GM12878 (cell line): ENCODE measurements around the gene ATP6V1F. TPM values are rescaled to one million over a fixed set of nuclear protein-coding genes. Genes with fewer than 3 reads are reported as not detected.

ENCODE experiments used
- ESRRA ChIP-seq: IDR thresholded peaks from 2 replicates; pipeline ENCODE4 v1.6.1; 2012; ENCODE audit warnings: mild to moderate bottlenecking, low read length, improper control_type of control experiment
- KLF5 ChIP-seq: fragments of 450-650 bp; IDR thresholded peaks from 2 replicates; pipeline ENCODE4 v1.6.1; 2014; ENCODE audit warnings: mild to moderate bottlenecking; ENCODE audit not compliant: partially characterized antibody
- ZNF687 ChIP-seq: fragments of 450-650 bp; IDR thresholded peaks from 2 replicates; pipeline ENCODE4 v1.6.1; 2017; ENCODE audit warnings: mild to moderate bottlenecking, moderate library complexity
- polyA plus RNA-seq, 11 experiments: library from polyadenylated mRNA; depleted of rRNA in 4 of 11; unstranded in 6 of 11; stranded (reverse) in 5 of 11; fragments of >200 nt; fragmentation: Nextera tagmentation in 4 of 11; fragmentation: Illumina TruSeq in 1 of 11; extraction: Ambion mirVana in 4 of 11; extraction: Trizol in 1 of 11; gene quantifications; 1 replicate in 1 of 11; 2 replicates in 10 of 11; pipeline versions ENCODE4 v1.2.1 to v1.2.3, GENCODE V29; 2011 to 2016; ENCODE audit warnings: inconsistent platforms in 2 of 11, missing spikeins in 2 of 11, low read depth in 1 of 11
- total RNA-seq, 4 experiments: library from RNA; depleted of rRNA in 3 of 4; stranded (reverse); fragments of >200 nt in 3 of 4; fragmentation: Illumina TruSeq in 1 of 4; extraction: Trizol in 1 of 4; gene quantifications; 2 replicates each; pipeline versions ENCODE4 v1.2.1 to v1.2.3, GENCODE V29; 2013 to 2021
- TF ChIP-seq, protein P1 (sequence below): IDR thresholded peaks from 2 replicates; pipeline ENCODE4 v1.6.1; 2012; ENCODE audit warnings: improper control_type of control experiment, low read depth, low read length; ENCODE audit not compliant: insufficient replicate concordance

Gene ATP6V1F
- total and polyA plus RNA-seq, 10 of the 15 experiments (the other 5 are each of a cell fraction or from before 2014, with no cell fraction given), result 111 to 343 (median 203) TPM

DNA sequence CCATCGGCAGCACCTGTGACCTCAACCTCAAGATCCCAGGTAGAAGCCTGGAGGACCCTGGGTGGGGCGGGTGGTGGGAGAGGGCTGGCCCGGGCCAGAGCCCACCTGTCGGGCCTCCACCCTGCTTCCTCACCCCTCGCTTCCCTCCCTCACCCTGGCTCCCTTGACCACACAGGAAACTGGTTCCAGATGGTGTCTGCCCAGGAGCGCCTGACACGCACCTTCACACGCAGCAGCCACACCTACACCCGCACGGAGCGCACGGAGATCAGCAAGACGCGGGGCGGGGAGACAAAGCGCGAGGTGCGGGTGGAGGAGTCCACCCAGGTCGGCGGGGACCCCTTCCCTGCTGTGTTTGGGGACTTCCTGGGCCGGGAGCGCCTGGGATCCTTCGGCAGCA lies 8.9 kb upstream of the ATP6V1F start (continued):
- TF ChIP-seq ZNF687 (no peak), KLF5 (no peak), ESRRA (no peak)
- TF ChIP-seq, protein P1, sequence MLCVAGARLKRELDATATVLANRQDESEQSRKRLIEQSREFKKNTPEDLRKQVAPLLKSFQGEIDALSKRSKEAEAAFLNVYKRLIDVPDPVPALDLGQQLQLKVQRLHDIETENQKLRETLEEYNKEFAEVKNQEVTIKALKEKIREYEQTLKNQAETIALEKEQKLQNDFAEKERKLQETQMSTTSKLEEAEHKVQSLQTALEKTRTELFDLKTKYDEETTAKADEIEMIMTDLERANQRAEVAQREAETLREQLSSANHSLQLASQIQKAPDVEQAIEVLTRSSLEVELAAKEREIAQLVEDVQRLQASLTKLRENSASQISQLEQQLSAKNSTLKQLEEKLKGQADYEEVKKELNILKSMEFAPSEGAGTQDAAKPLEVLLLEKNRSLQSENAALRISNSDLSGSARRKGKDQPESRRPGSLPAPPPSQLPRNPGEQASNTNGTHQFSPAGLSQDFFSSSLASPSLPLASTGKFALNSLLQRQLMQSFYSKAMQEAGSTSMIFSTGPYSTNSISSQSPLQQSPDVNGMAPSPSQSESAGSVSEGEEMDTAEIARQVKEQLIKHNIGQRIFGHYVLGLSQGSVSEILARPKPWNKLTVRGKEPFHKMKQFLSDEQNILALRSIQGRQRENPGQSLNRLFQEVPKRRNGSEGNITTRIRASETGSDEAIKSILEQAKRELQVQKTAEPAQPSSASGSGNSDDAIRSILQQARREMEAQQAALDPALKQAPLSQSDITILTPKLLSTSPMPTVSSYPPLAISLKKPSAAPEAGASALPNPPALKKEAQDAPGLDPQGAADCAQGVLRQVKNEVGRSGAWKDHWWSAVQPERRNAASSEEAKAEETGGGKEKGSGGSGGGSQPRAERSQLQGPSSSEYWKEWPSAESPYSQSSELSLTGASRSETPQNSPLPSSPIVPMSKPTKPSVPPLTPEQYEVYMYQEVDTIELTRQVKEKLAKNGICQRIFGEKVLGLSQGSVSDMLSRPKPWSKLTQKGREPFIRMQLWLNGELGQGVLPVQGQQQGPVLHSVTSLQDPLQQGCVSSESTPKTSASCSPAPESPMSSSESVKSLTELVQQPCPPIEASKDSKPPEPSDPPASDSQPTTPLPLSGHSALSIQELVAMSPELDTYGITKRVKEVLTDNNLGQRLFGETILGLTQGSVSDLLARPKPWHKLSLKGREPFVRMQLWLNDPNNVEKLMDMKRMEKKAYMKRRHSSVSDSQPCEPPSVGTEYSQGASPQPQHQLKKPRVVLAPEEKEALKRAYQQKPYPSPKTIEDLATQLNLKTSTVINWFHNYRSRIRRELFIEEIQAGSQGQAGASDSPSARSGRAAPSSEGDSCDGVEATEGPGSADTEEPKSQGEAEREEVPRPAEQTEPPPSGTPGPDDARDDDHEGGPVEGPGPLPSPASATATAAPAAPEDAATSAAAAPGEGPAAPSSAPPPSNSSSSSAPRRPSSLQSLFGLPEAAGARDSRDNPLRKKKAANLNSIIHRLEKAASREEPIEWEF, result no peak
- TF ChIP-seq, all 136 proteins: peak for 0
